Endothelial cell of umbilical vein (primary cell): ENCODE results near the gene LRRK2. TPM values are rescaled to one million over a fixed set of nuclear protein-coding genes. Genes with fewer than 3 reads are reported as not detected.

Experiments
- BruUV-seq: library from RNA; stranded (reverse); fragments of 400-500 nt; replicated peaks from 2 replicates; lab custom pipeline; 2021; lab: Mats Ljungman, UMichigan
- CTCF ChIA-PET: fragments of 300-600, 350-600 bp; sonication (Branson Sonifier 250); formaldehyde crosslinking; loops from one replicate; lab custom pipeline; 2021; ENCODE audit warnings: antibody characterized with exemption, inconsistent platforms; lab: Charles Lee
- POLR2A ChIA-PET: fragments of 300-600, 350-600 bp; sonication (Branson Sonifier 250); formaldehyde crosslinking; loops from one replicate; lab custom pipeline; 2021; ENCODE audit warnings: antibody characterized with exemption, inconsistent platforms; lab: Charles Lee
- DNase-seq: peaks from one replicate; pipeline ENCODE4 v3.0.0-alpha.2; 2011; ENCODE audit warnings: low read depth, low spot score
- FAIRE-seq: peaks from 2 replicates; lab custom pipeline; 2011; peaks lifted over from hg19 to GRCh38; lab: Jason Lieb, UNC
- H2AFZ ChIP-seq: 2 replicates; pipeline ENCODE4 v1.6.0; 2012; ENCODE audit warnings: low read depth, low read length, control low read depth, inconsistent platforms
- H3K27ac ChIP-seq: 2 replicates; pipeline ENCODE4 v1.5.1; 2011; ENCODE audit warnings: low read depth, mild to moderate bottlenecking, control low read depth, low read length, moderate library complexity; ENCODE audit not compliant: insufficient read depth
- H3K27me3 ChIP-seq, 2 experiments: 2 replicates each; pipeline versions ENCODE4 v1.6.0 to v1.6.1; 2011; ENCODE audit warnings: low read length in 2 of 2, mixed read lengths in 1 of 2; ENCODE audit not compliant: control insufficient read depth in 2 of 2, insufficient read depth in 2 of 2
- H3K36me3 ChIP-seq, 2 experiments: 2 replicates in 1 of 2; 3 replicates in 1 of 2; pipeline ENCODE4 v1.5.1; 2011; ENCODE audit warnings: low read length in 2 of 2, mild to moderate bottlenecking in 1 of 2, moderate library complexity in 1 of 2; ENCODE audit not compliant: control insufficient read depth in 2 of 2, insufficient read depth in 2 of 2; ENCODE audit errors: extremely low read depth in 1 of 2
- H3K4me1 ChIP-seq: 3 replicates; pipeline ENCODE4 v1.5.1; 2011; ENCODE audit warnings: mild to moderate bottlenecking, low read length; ENCODE audit not compliant: control insufficient read depth, insufficient read depth; ENCODE audit errors: extremely low read depth
- H3K4me2 ChIP-seq: 2 replicates; pipeline ENCODE4 v1.6.1; 2011; ENCODE audit warnings: low read length, control low read depth, mixed read lengths; ENCODE audit not compliant: insufficient read depth
- H3K4me3 ChIP-seq, 3 experiments: fragments of 200-600 bp in 1 of 3; sonication (generic), shearing (Covaris generic) in 1 of 3; replicated peaks in 1 of 3; 2 replicates each; pipeline ENCODE4 v1.5.1; 2011 to 2016; ENCODE audit warnings: control low read depth in 3 of 3, low read length in 3 of 3, mild to moderate bottlenecking in 2 of 3, inconsistent platforms in 1 of 3, low read depth in 1 of 3, moderate library complexity in 1 of 3; ENCODE audit not compliant: insufficient read depth in 1 of 3
- H3K79me2 ChIP-seq: 2 replicates; pipeline ENCODE4 v1.6.0; 2012; ENCODE audit warnings: low read length, inconsistent platforms; ENCODE audit not compliant: control insufficient read depth, insufficient read depth
- H3K9ac ChIP-seq: replicated peaks from 2 replicates; pipeline ENCODE3; 2011; ENCODE audit warnings: low read length, control low read depth; ENCODE audit not compliant: insufficient read depth; ENCODE audit errors: extremely low read depth
- H3K9me1 ChIP-seq: replicated peaks from 3 replicates; pipeline ENCODE4 v1.6.0; 2011; ENCODE audit warnings: mild to moderate bottlenecking, low read length; ENCODE audit not compliant: control insufficient read depth, insufficient read depth; ENCODE audit errors: extremely low read depth
- H3K9me3 ChIP-seq: replicated peaks from 2 replicates; pipeline ENCODE4 v1.5.1; 2012; ENCODE audit warnings: low read length, inconsistent platforms; ENCODE audit not compliant: control insufficient read depth, insufficient read depth
- H4K20me1 ChIP-seq: replicated peaks from 2 replicates; pipeline ENCODE3; 2011; ENCODE audit warnings: mild to moderate bottlenecking, low read length; ENCODE audit not compliant: control insufficient read depth, insufficient read depth; ENCODE audit errors: extremely low read depth
- EZH2 ChIP-seq: IDR thresholded peaks from 2 replicates; pipeline ENCODE4 v1.6.1; 2012; ENCODE audit warnings: borderline replicate concordance, low read depth, mild to moderate bottlenecking, moderate library complexity, low read length, inconsistent platforms; ENCODE audit not compliant: severe bottlenecking
- FOS ChIP-seq: IDR thresholded peaks from 2 replicates; pipeline ENCODE4 v1.6.1; 2011; ENCODE audit warnings: mild to moderate bottlenecking, low read length, moderate library complexity, borderline replicate concordance; ENCODE audit not compliant: insufficient read depth
- GATA2 ChIP-seq: IDR thresholded peaks from 2 replicates; pipeline ENCODE4 v1.7.0; 2011; ENCODE audit warnings: low read depth, mild to moderate bottlenecking, moderate library complexity, mixed read lengths, low read length; ENCODE audit not compliant: insufficient read length, insufficient read depth
- JUN ChIP-seq: IDR thresholded peaks from 2 replicates; pipeline ENCODE4 v1.6.1; 2011; ENCODE audit warnings: borderline replicate concordance, low read depth; ENCODE audit not compliant: insufficient read length, insufficient read depth
- MYC ChIP-seq: IDR thresholded peaks from one replicate; pipeline ENCODE4 v1.6.1; 2011; ENCODE audit warnings: mild to moderate bottlenecking, low read depth, low read length
- POLR2A ChIP-seq: IDR thresholded peaks from 2 replicates; pipeline ENCODE4 v1.6.1; 2012; ENCODE audit warnings: low read depth, mild to moderate bottlenecking, control low read depth, low read length
- POLR2AphosphoS5 ChIP-seq: IDR thresholded peaks from 2 replicates; pipeline ENCODE4 v1.6.1; 2012; ENCODE audit warnings: low read depth, mild to moderate bottlenecking, control low read depth, low read length, moderate library complexity; ENCODE audit not compliant: insufficient read depth
- dilution Hi-C: fragments of 300-500 bp; cut with MboI; formaldehyde crosslinking; loops from one replicate; pipeline ENCODE4 v1.15.0; 2019; ENCODE audit warnings: low sequenced_read_pairs; ENCODE audit not compliant: extremely low pct_ligation_motif_present
- intact Hi-C: fragments of 100-400 bp; cut with micrococcal nuclease; formaldehyde crosslinking; loops from one replicate; pipeline ENCODE4 v1.10.0; 2022
- polyA plus RNA-seq, 4 experiments: library from polyadenylated mRNA; depleted of rRNA in 3 of 4; stranded (reverse) in 3 of 4; unstranded in 1 of 4; fragments of >200 nt; gene quantifications; 2 replicates each; pipeline versions ENCODE4 v1.2.1 to v1.2.3, GENCODE V29; 2011 to 2012; ENCODE audit warnings: missing spikeins in 1 of 4
- total RNA-seq: library from RNA; stranded (reverse); gene quantifications from 2 replicates; pipeline ENCODE4 v1.2.3, GENCODE V29; 2021
- TF ChIP-seq, protein P1 (sequence below), 2 donors: IDR thresholded peaks; 1 replicate in 1 of 2; 2 replicates in 1 of 2; pipeline ENCODE4 v1.5.1; 2011; ENCODE audit warnings: low read length in 2 of 2, mild to moderate bottlenecking in 2 of 2, moderate library complexity in 2 of 2, control low read depth in 1 of 2, inconsistent platforms in 1 of 2, low read depth in 1 of 2; ENCODE audit not compliant: insufficient read depth in 1 of 2; ENCODE audit errors: extremely low read depth in 1 of 2
- TF ChIP-seq, protein P2 (sequence below): IDR thresholded peaks from 2 replicates; pipeline ENCODE4 v1.6.1; 2011; ENCODE audit not compliant: insufficient read depth, insufficient read length

LRRK2 gene
- total and polyA plus RNA-seq, 2 donors (not counting 3 experiments of a cell fraction or from before 2014, with no cell fraction given) = 0.26 to 2.2 TPM

DNA sequence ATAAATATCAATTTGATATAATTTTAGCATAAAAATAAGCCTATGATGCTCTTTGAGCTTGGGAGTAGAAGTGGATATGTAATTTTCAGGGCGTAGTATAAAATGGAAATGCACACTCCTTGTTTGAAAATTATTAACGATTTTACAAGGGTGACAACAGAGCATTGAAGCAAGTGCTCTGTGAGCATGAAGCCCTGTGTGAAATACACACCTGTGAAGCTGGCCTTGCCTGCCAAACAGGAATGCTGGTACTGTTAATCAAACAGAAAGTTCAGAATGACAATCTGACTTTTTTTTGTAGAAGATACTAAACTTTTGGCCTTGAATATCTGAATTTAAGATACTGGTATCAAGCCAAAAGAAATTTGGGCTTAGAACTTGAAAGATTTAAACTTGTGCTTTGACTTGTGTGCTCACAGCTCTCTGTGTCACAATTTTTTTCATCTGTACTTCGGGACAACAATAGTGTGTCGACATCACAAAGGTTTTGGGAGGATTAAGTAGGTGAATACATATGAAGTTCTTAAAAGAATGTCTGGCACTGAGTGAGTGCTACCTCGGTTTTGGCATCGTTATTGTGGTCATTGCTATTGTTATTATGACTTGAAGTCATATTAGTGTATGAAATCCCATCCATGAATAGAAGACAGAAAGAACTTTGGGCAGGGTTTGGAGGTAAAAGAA lies 47.3 kb downstream of the LRRK2 start:
- POLR2A ChIA-PET = interaction anchor here (0.5 kb wide), 1 partner anchor 42 kb away, joined by 3 read pairs; no protein-coding TSS in a partner anchor

More for the DNA sequence above, 47.3 kb downstream of the LRRK2 start:
- H3K27ac ChIP-seq = no peak overlapping the region
- no peaks in the 10 kb centered on the region for H3K9me1 ChIP-seq
- no peak overlapping the region for H2AFZ ChIP-seq
- TF ChIP-seq GATA2 (no peak), MYC (no peak), POLR2A (no peak), EZH2 (no peak), POLR2AphosphoS5 (no peak), FOS (no peak), JUN (no peak)
- TF ChIP-seq, protein P1, sequence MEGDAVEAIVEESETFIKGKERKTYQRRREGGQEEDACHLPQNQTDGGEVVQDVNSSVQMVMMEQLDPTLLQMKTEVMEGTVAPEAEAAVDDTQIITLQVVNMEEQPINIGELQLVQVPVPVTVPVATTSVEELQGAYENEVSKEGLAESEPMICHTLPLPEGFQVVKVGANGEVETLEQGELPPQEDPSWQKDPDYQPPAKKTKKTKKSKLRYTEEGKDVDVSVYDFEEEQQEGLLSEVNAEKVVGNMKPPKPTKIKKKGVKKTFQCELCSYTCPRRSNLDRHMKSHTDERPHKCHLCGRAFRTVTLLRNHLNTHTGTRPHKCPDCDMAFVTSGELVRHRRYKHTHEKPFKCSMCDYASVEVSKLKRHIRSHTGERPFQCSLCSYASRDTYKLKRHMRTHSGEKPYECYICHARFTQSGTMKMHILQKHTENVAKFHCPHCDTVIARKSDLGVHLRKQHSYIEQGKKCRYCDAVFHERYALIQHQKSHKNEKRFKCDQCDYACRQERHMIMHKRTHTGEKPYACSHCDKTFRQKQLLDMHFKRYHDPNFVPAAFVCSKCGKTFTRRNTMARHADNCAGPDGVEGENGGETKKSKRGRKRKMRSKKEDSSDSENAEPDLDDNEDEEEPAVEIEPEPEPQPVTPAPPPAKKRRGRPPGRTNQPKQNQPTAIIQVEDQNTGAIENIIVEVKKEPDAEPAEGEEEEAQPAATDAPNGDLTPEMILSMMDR (IDR thresholded peaks at IDR 0.05; ENCODE audit: extremely low read depth in 1 of 2, insufficient read depth in 1 of 2, low read depth in 1 of 2, low read length in 2 of 2) = no peak
- TF ChIP-seq, protein P2, sequence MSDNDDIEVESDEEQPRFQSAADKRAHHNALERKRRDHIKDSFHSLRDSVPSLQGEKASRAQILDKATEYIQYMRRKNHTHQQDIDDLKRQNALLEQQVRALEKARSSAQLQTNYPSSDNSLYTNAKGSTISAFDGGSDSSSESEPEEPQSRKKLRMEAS = no peak
- DNase-seq (no peak), FAIRE-seq (no peak)
- no peak overlapping the region for H3K4me2 ChIP-seq
- CTCF ChIA-PET = interaction anchor here (2.6 kb wide), 1 partner anchor 9 kb away, joined by 7 read pairs; no protein-coding TSS in a partner anchor
- no peaks in the 10 kb centered on the region for H3K9me3 ChIP-seq
- H3K4me1 ChIP-seq = no peaks in the 10 kb centered on the region
- no peaks in the 10 kb centered on the region for H4K20me1 ChIP-seq
- no peaks in the 10 kb centered on the region for H3K36me3 ChIP-seq
- no peaks in the 10 kb centered on the region for H3K79me2 ChIP-seq
- BruUV-seq = no TSS peak
- intact Hi-C loops (no loop called here), dilution Hi-C loops (no loop called here)
- H3K4me3 ChIP-seq = no peak overlapping the region
- H3K27me3 ChIP-seq = no peaks in the 10 kb centered on the region
- no peak overlapping the region for H3K9ac ChIP-seq
